Glutamatergic neuron (in vitro differentiated cells): ENCODE measurements around the gene NRARP. TPM values are rescaled to one million over a fixed set of nuclear protein-coding genes. Genes with fewer than 3 reads are reported as not detected.
A peak's percentile ranks its signal among the peaks of the same experiment; 100 is the strongest.

Experiments
- DNase-seq: peaks from one replicate; pipeline ENCODE4 v3.0.0; 2022
- H3K27ac Mint-ChIP-seq: one replicate; pipeline ENCODE4 v1.8.0; 2020; ENCODE audit warnings: mild to moderate bottlenecking, mixed read lengths, inconsistent platforms; ENCODE audit not compliant: unreplicated experiment
- H3K27me3 Mint-ChIP-seq: one replicate; pipeline ENCODE4 v1.8.0; 2020; ENCODE audit warnings: mild to moderate bottlenecking, moderate library complexity, mixed read lengths, inconsistent platforms; ENCODE audit not compliant: unreplicated experiment
- H3K36me3 Mint-ChIP-seq: one replicate; pipeline ENCODE4 v1.8.0; 2020; ENCODE audit warnings: mild to moderate bottlenecking, mixed read lengths, inconsistent platforms; ENCODE audit not compliant: unreplicated experiment
- H3K4me1 Mint-ChIP-seq: one replicate; pipeline ENCODE4 v1.8.0; 2020; ENCODE audit warnings: mild to moderate bottlenecking, low read depth, mixed read lengths, inconsistent platforms; ENCODE audit not compliant: unreplicated experiment
- H3K4me3 Mint-ChIP-seq: one replicate; pipeline ENCODE4 v1.8.0; 2020; ENCODE audit warnings: mild to moderate bottlenecking, mixed read lengths, inconsistent platforms; ENCODE audit not compliant: unreplicated experiment
- H3K9me3 Mint-ChIP-seq: one replicate; pipeline ENCODE4 v1.8.0; 2020; ENCODE audit warnings: mild to moderate bottlenecking, moderate library complexity, mixed read lengths, inconsistent platforms; ENCODE audit not compliant: unreplicated experiment
- total RNA-seq: library from RNA; stranded (reverse); fragmentation: NEBNext Ultra II Directional; extraction: Animal tissue kit (Norgen Biotek cat#: 25700); gene quantifications from one replicate; pipeline ENCODE4 v1.2.1, GENCODE V29; 2021; ENCODE audit not compliant: unreplicated experiment
- TF ChIP-seq, protein P1 (sequence below): fragments of 200-600 bp; sonication (generic); IDR thresholded peaks from one replicate; pipeline ENCODE4 v1.5.0; 2021; ENCODE audit not compliant: partially characterized antibody, unreplicated experiment

Gene NRARP
- total RNA-seq, 1 donor from 2014 or later: 15.2 TPM

DNA sequence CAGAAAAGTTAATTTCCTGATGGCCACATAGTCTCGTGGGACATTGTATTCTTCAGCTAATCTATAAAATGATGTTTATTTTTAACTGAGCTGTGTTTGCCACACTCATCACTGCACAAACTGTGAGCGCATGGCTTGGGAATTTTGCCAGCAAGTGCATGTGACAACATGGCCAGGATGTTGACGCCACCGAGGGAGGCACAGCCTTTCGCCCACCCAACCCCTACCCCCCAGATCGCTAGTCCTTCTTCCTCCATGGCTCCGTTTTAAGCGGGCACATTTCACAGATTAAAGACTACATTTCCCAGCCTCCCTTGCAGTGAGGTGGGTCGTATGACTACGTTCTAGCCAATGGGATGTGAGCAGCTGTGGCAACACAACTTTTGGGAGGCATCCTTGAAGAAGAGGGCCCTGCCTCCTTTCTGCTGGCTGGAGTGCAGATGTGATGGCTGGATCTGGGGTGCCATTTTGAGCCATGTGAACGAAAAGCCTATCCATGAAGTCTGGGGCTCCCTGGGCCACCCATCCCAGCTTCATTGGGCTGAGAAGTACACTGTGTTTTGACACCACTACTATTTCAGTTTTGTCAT, 7.9 kb downstream of the NRARP start:
- TF ChIP-seq, protein P1, sequence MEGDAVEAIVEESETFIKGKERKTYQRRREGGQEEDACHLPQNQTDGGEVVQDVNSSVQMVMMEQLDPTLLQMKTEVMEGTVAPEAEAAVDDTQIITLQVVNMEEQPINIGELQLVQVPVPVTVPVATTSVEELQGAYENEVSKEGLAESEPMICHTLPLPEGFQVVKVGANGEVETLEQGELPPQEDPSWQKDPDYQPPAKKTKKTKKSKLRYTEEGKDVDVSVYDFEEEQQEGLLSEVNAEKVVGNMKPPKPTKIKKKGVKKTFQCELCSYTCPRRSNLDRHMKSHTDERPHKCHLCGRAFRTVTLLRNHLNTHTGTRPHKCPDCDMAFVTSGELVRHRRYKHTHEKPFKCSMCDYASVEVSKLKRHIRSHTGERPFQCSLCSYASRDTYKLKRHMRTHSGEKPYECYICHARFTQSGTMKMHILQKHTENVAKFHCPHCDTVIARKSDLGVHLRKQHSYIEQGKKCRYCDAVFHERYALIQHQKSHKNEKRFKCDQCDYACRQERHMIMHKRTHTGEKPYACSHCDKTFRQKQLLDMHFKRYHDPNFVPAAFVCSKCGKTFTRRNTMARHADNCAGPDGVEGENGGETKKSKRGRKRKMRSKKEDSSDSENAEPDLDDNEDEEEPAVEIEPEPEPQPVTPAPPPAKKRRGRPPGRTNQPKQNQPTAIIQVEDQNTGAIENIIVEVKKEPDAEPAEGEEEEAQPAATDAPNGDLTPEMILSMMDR: no peak
- H3K9me3 Mint-ChIP-seq: peaks cover 4% of the 10 kb centered on the region
- peaks cover 7% of the 10 kb centered on the region for H3K4me1 Mint-ChIP-seq
- H3K36me3 Mint-ChIP-seq: no peaks in the 10 kb centered on the region
- H3K27me3 Mint-ChIP-seq: peaks cover 2% of the 10 kb centered on the region
- no peak overlapping the region for H3K27ac Mint-ChIP-seq
- DNase-seq: no peak
- peak overlapping the region; percentile 35 for H3K4me3 Mint-ChIP-seq

DNA sequence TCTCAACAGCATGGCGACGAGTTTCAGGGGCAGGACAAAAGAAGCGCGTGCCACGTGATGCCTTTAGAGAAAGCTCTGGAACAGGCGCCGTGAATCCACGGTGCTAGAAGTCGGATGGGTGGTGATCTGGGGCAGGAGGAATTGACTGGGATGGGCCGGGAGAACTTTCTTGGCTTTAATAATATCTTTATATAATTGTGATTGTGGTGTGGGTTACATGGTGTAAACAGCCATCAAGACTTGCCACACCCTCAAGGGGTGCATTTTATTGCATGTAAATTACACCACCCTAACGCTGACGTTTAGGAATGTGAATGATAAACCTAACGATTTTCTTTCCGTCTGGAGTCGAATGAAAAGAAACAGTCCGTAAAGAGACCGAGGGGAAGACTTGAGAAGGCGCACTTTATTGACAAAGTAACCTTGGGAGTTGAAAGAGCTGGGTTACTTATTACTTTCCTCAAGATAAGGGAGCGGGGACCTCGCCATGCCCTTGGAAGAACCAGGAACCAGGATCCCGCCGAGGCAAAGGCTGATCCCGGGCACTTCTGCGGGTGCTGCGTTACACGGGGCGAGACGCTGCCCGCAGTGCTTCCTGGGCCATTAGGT, 8.5 kb downstream of the NRARP start:
- no peaks in the 10 kb centered on the region for H3K36me3 Mint-ChIP-seq
- H3K4me1 Mint-ChIP-seq: peaks cover 4% of the 10 kb centered on the region
- DNase-seq: no peak
- H3K4me3 Mint-ChIP-seq: no peak overlapping the region
- no peak overlapping the region for H3K27ac Mint-ChIP-seq
- peaks cover 4% of the 10 kb centered on the region for H3K9me3 Mint-ChIP-seq
- TF ChIP-seq, protein P1: no peak
- peaks cover 2% of the 10 kb centered on the region for H3K27me3 Mint-ChIP-seq

DNA sequence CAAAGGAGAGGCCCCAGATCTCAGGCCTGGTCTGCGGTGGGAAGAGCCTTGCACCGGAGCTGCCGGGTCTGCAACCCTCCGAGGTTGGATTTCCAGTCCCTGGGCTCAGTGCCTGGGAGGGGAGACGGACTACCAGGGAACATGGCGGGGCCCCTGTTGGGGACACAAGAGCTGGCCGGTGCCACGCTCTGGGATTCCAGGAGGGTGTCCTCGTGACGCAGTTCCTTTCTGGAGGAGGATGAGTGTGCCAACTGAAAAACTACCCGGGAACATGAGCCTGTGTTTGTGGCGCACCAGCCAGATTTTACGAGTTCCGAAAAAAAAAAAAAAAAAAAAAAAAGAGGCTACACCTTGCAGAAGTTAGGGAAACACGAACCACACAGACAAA, 9.0 kb downstream of the NRARP start:
- Mint-ChIP-seq H3K36me3 (no peaks in the 10 kb centered on the region), H3K27me3 (peaks cover 2% of the 10 kb centered on the region), H3K4me1 (peaks cover 2% of the 10 kb centered on the region), H3K9me3 (peaks cover 4% of the 10 kb centered on the region), H3K4me3 (no peak overlapping the region), H3K27ac (no peak overlapping the region)
- TF ChIP-seq, protein P1: no peak
- no peak for DNase-seq

DNA sequence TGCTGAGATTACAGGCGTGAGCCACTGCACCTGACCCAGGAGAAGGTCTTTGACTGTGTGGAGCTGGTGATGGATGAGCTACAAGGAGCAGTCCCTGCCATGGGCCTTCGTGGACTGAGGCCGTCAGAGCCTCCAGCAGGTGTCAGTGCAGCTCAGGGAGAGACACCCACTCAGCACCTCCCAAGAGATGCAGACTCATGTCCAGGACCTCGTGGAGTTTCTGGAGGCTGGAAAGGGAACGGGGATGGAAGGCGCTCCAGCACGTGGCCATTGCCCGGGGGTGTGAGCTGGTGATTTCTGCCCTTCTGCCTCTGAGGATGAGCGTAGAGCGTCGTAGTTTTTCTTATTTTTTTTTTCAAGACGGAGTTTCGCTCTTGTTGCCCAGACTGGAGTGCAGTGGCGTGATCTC, 15.1 kb downstream of the NRARP start:
- H3K9me3 Mint-ChIP-seq: peaks cover 16% of the 10 kb centered on the region
- no peak overlapping the region for H3K4me3 Mint-ChIP-seq
- H3K27ac Mint-ChIP-seq: peak overlapping the region; percentile 26
- H3K36me3 Mint-ChIP-seq: peaks cover 12% of the 10 kb centered on the region
- peaks cover 7% of the 10 kb centered on the region for H3K27me3 Mint-ChIP-seq
- DNase-seq: no peak
- TF ChIP-seq, protein P1: no peak
- peaks cover 4% of the 10 kb centered on the region for H3K4me1 Mint-ChIP-seq

DNA sequence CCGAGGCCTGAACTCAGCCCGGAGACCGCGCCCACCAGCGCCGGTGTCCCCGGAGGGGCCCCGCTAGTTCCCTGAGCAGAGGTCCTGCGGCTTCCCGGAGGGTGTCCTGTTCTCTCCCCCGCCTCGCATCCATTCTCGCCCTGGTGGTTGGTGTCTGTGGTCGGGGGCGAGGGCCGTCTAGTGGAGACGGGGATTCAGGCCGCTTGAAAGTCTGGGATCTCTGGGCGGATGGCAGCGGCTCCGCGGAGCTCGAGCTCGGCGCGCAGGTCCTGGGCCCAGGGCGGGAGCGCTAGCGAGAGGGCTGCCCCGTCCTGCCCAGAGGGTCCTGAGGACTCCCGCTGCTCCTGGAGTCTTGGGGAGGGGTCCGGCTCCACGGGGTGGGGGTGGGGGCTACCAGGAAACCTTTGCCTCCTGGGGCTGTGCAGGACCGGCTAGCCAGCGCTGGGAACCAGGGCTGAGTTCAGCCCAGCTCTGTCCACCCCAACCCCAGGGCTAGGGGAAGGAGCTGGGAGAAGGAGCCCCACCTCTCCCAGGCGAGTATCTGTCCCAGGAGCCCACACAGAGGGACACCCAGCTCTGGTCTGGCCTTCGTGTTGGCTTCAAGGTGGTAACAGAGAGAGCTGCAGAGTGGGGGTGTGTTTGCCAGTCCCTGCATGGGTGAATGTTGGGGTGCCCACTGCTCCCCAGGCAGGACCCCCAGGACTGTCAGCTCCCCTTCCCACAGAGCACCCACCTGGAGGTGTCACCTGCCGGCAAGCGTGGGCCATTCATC, 20.5 kb downstream of the NRARP start:
- H3K4me1 Mint-ChIP-seq: peaks cover 4% of the 10 kb centered on the region
- no peak overlapping the region for H3K4me3 Mint-ChIP-seq
- H3K36me3 Mint-ChIP-seq: peaks cover 7% of the 10 kb centered on the region
- peak; percentile 57 for DNase-seq
- no peak overlapping the region for H3K27ac Mint-ChIP-seq
- H3K27me3 Mint-ChIP-seq: peaks cover 6% of the 10 kb centered on the region
- TF ChIP-seq, protein P1: no peak
- H3K9me3 Mint-ChIP-seq: peaks cover 10% of the 10 kb centered on the region
